Neural cell (in vitro differentiated cells): Measurements from ENCODE around the gene EYA4. TPM values are rescaled to one million over a fixed set of nuclear protein-coding genes. Genes with fewer than 3 reads are reported as not detected.

Experiments used
- H2AFZ ChIP-seq: fragments of 200-600, 300-800 bp; sonication (generic), shearing (Covaris generic); 2 replicates; pipeline ENCODE4 v1.6.0; 2014; ENCODE audit warnings: low read depth, mild to moderate bottlenecking, antibody characterized with exemption, low read length, moderate library complexity
- H3F3A ChIP-seq: fragments of 200-600 bp; shearing (Covaris generic); 2 replicates; pipeline ENCODE4 v1.6.1; 2016; ENCODE audit warnings: mild to moderate bottlenecking, moderate library complexity, mixed read lengths, antibody characterized with exemption, low read length; ENCODE audit not compliant: insufficient read depth, poor library complexity, severe bottlenecking
- H3K27ac ChIP-seq: fragments of 200-600, 300-800 bp; sonication (generic), shearing (Covaris generic); 2 replicates; pipeline ENCODE4 v1.5.1; 2014; ENCODE audit warnings: mild to moderate bottlenecking, low read length, moderate library complexity
- H3K27me3 ChIP-seq: fragments of 300-800, 200-600 bp; sonication (generic), shearing (Covaris generic); 2 replicates; pipeline ENCODE4 v1.6.0; 2014; ENCODE audit warnings: mild to moderate bottlenecking, low read depth, low read length, moderate library complexity; ENCODE audit not compliant: insufficient read depth
- H3K36me3 ChIP-seq: fragments of 300-800, 200-600 bp; sonication (generic), shearing (Covaris generic); 2 replicates; pipeline ENCODE4 v1.5.1; 2014; ENCODE audit warnings: mild to moderate bottlenecking, antibody characterized with exemption, low read length, moderate library complexity; ENCODE audit not compliant: insufficient read depth
- H3K4me2 ChIP-seq: fragments of 300-800, 200-600 bp; sonication (generic), shearing (Covaris generic); 2 replicates; pipeline ENCODE4 v1.6.0; 2014; ENCODE audit warnings: mild to moderate bottlenecking, low read length
- H3K4me3 ChIP-seq: fragments of 300-800, 200-600 bp; sonication (generic), shearing (Covaris generic); 2 replicates; pipeline ENCODE4 v1.5.1; 2014; ENCODE audit warnings: mild to moderate bottlenecking, low read length, moderate library complexity
- H3K79me2 ChIP-seq: fragments of 200-600 bp; shearing (Covaris generic); replicated peaks from 2 replicates; pipeline ENCODE4 v1.6.0; 2014; ENCODE audit warnings: mild to moderate bottlenecking, low read length, moderate library complexity; ENCODE audit not compliant: insufficient read depth
- H3K9ac ChIP-seq: fragments of 300-800, 200-600 bp; sonication (generic), shearing (Covaris generic); 2 replicates; pipeline ENCODE4 v1.6.1; 2016; ENCODE audit warnings: mild to moderate bottlenecking, low read length, mixed read lengths
- H3K9me2 ChIP-seq: fragments of 200-600 bp; shearing (Covaris generic); 2 replicates; pipeline ENCODE4 v1.6.1; 2016; ENCODE audit warnings: mild to moderate bottlenecking, low read length, mixed read lengths; ENCODE audit not compliant: insufficient read depth
- H3K9me3 ChIP-seq: fragments of 200-600, 300-800 bp; sonication (generic), shearing (Covaris generic); 2 replicates; pipeline ENCODE4 v1.6.1; 2016; ENCODE audit warnings: mild to moderate bottlenecking, mixed run types, low read length, moderate library complexity, mixed read lengths
- H4K20me1 ChIP-seq: fragments of 200-600 bp; shearing (Covaris generic); 2 replicates; pipeline ENCODE4 v1.6.1; 2016; ENCODE audit warnings: mild to moderate bottlenecking, mixed run types; ENCODE audit not compliant: insufficient read depth
- EP300 ChIP-seq: fragments of 450-650 bp; conservative IDR thresholded peaks from 2 replicates; pipeline ENCODE4 v1.6.1; 2014; ENCODE audit warnings: antibody characterized with exemption, mild to moderate bottlenecking, moderate library complexity; ENCODE audit not compliant: poor library complexity, severe bottlenecking
- EZH2 ChIP-seq: fragments of 200-600, 300-800 bp; shearing (Covaris generic), sonication (generic); IDR thresholded peaks from 2 replicates; pipeline ENCODE4 v1.6.1; 2014; ENCODE audit warnings: antibody characterized with exemption, low read length, borderline replicate concordance, mild to moderate bottlenecking; ENCODE audit not compliant: insufficient read depth, poor library complexity, severe bottlenecking
- MXI1 ChIP-seq: fragments of 450-650 bp; conservative IDR thresholded peaks from 2 replicates; pipeline ENCODE4 v1.6.1; 2014; ENCODE audit warnings: antibody characterized with exemption, mild to moderate bottlenecking; ENCODE audit not compliant: poor library complexity, severe bottlenecking
- POLR2AphosphoS5 ChIP-seq: IDR thresholded peaks from 2 replicates; pipeline ENCODE4 v1.6.1; 2012
- RAD21 ChIP-seq: fragments of 450-650 bp; conservative IDR thresholded peaks from 2 replicates; pipeline ENCODE4 v1.6.1; 2014; ENCODE audit warnings: antibody characterized with exemption, mild to moderate bottlenecking, moderate library complexity
- SMC3 ChIP-seq: fragments of 450-650 bp; conservative IDR thresholded peaks from 2 replicates; pipeline ENCODE4 v1.6.1; 2014; ENCODE audit warnings: antibody characterized with exemption, mild to moderate bottlenecking, moderate library complexity; ENCODE audit not compliant: poor library complexity
- TAF1 ChIP-seq: IDR thresholded peaks from 2 replicates; pipeline ENCODE4 v1.6.1; 2012; ENCODE audit warnings: low read depth
- polyA plus RNA-seq: library from polyadenylated mRNA; depleted of rRNA; stranded (reverse); fragments of >200 nt; gene quantifications from 2 replicates; pipeline ENCODE4 v1.2.3, GENCODE V29; 2014
- TF ChIP-seq, protein P1 (sequence below): fragments of 450-650 bp; IDR thresholded peaks from 2 replicates; pipeline ENCODE4 v1.5.1; 2014; ENCODE audit warnings: antibody characterized with exemption, mild to moderate bottlenecking, moderate library complexity; ENCODE audit not compliant: poor library complexity, severe bottlenecking
- TF ChIP-seq, protein P2 (sequence below): IDR thresholded peaks from 2 replicates; pipeline ENCODE4 v1.6.1; 2012; ENCODE audit warnings: borderline replicate concordance

The EYA4 gene
- polyA plus RNA-seq, 1 donor from 2014 or later = 2.6 TPM

- Histone ChIP-seq H3K4me3 (no peak overlapping the region), H3K9ac (no peak overlapping the region), H3K27me3 (no peaks in the 10 kb centered on the region), H3K9me3 (no peaks in the 10 kb centered on the region), H3K36me3 (no peaks in the 10 kb centered on the region), H3K27ac (no peak overlapping the region), H4K20me1 (no peaks in the 10 kb centered on the region), H3K9me2 (no peaks in the 10 kb centered on the region), H2AFZ (no peak overlapping the region), H3F3A (no peaks in the 10 kb centered on the region), H3K79me2 (no peaks in the 10 kb centered on the region), H3K4me2 (no peak overlapping the region)
- TF ChIP-seq EP300 (peak; percentile 66), TAF1 (no peak), RAD21 (no peak), POLR2AphosphoS5 (peak; percentile 47), MXI1 (no peak), SMC3 (no peak)
- TF ChIP-seq, protein P1, sequence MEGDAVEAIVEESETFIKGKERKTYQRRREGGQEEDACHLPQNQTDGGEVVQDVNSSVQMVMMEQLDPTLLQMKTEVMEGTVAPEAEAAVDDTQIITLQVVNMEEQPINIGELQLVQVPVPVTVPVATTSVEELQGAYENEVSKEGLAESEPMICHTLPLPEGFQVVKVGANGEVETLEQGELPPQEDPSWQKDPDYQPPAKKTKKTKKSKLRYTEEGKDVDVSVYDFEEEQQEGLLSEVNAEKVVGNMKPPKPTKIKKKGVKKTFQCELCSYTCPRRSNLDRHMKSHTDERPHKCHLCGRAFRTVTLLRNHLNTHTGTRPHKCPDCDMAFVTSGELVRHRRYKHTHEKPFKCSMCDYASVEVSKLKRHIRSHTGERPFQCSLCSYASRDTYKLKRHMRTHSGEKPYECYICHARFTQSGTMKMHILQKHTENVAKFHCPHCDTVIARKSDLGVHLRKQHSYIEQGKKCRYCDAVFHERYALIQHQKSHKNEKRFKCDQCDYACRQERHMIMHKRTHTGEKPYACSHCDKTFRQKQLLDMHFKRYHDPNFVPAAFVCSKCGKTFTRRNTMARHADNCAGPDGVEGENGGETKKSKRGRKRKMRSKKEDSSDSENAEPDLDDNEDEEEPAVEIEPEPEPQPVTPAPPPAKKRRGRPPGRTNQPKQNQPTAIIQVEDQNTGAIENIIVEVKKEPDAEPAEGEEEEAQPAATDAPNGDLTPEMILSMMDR = no peak
These were observed 299.2 kb downstream of the EYA4 start for GRCh38 chr6:133540361-133540760.

GRCh38 chr6:133541040-133541439, 299.9 kb downstream of the EYA4 start:
- no peaks in the 10 kb centered on the region for H3K9me3 ChIP-seq
- no peak for TF ChIP-seq RAD21
- TF ChIP-seq EP300 = no peak
- TF ChIP-seq, protein P2, sequence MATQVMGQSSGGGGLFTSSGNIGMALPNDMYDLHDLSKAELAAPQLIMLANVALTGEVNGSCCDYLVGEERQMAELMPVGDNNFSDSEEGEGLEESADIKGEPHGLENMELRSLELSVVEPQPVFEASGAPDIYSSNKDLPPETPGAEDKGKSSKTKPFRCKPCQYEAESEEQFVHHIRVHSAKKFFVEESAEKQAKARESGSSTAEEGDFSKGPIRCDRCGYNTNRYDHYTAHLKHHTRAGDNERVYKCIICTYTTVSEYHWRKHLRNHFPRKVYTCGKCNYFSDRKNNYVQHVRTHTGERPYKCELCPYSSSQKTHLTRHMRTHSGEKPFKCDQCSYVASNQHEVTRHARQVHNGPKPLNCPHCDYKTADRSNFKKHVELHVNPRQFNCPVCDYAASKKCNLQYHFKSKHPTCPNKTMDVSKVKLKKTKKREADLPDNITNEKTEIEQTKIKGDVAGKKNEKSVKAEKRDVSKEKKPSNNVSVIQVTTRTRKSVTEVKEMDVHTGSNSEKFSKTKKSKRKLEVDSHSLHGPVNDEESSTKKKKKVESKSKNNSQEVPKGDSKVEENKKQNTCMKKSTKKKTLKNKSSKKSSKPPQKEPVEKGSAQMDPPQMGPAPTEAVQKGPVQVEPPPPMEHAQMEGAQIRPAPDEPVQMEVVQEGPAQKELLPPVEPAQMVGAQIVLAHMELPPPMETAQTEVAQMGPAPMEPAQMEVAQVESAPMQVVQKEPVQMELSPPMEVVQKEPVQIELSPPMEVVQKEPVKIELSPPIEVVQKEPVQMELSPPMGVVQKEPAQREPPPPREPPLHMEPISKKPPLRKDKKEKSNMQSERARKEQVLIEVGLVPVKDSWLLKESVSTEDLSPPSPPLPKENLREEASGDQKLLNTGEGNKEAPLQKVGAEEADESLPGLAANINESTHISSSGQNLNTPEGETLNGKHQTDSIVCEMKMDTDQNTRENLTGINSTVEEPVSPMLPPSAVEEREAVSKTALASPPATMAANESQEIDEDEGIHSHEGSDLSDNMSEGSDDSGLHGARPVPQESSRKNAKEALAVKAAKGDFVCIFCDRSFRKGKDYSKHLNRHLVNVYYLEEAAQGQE = no peak
- TF ChIP-seq SMC3 = no peak
- TF ChIP-seq, protein P1 = no peak
- TF ChIP-seq POLR2AphosphoS5 = no peak
- no peak for TF ChIP-seq MXI1
- TF ChIP-seq TAF1 = no peak
- no peak for TF ChIP-seq EZH2

More at GRCh38 chr6:133541040-133541439, 299.9 kb downstream of the EYA4 start:
- Histone ChIP-seq H3F3A (no peaks in the 10 kb centered on the region), H2AFZ (no peak overlapping the region), H3K79me2 (no peaks in the 10 kb centered on the region), H3K4me2 (no peak overlapping the region), H3K9me2 (no peaks in the 10 kb centered on the region), H3K9ac (no peak overlapping the region), H3K4me3 (no peak overlapping the region), H3K27me3 (no peaks in the 10 kb centered on the region), H3K27ac (no peak overlapping the region), H4K20me1 (no peaks in the 10 kb centered on the region), H3K36me3 (no peaks in the 10 kb centered on the region)
